Muscle layer of colon (tissue), 2 donors: ENCODE results near the gene POU2AF2.
"Not testable (repeated sequence)": the region's sequence is repeated elsewhere in the genome, so short reads cannot be mapped to it uniquely, and the experiment has no call there.

Experiments used
- H3K27ac ChIP-seq: one replicate; pipeline ENCODE4 v1.7.0; 2013; ENCODE audit warnings: low read depth, mild to moderate bottlenecking, low read length, moderate library complexity
- H3K27me3 ChIP-seq, 2 donors: one replicate each; pipeline ENCODE4 v1.7.0; 2013; ENCODE audit warnings: low read length in 2 of 2, mild to moderate bottlenecking in 2 of 2; ENCODE audit not compliant: insufficient read depth in 2 of 2, control insufficient read depth in 1 of 2
- H3K36me3 ChIP-seq: one replicate; pipeline ENCODE4 v1.7.0; 2013; ENCODE audit warnings: mild to moderate bottlenecking, low read length; ENCODE audit not compliant: insufficient read depth
- H3K4me1 ChIP-seq: one replicate; pipeline ENCODE4 v1.7.0; 2013; ENCODE audit warnings: mild to moderate bottlenecking, low read length; ENCODE audit not compliant: insufficient read depth
- H3K4me3 ChIP-seq, 2 donors: one replicate each; pipeline ENCODE4 v1.7.0; 2013; ENCODE audit warnings: low read length in 2 of 2, low read depth in 1 of 2, mild to moderate bottlenecking in 1 of 2, moderate library complexity in 1 of 2
- H3K9ac ChIP-seq: one replicate; pipeline ENCODE4 v1.7.0; 2013; ENCODE audit warnings: low read length
- H3K9me3 ChIP-seq: one replicate; pipeline ENCODE4 v1.7.0; 2013; ENCODE audit warnings: mild to moderate bottlenecking, low read length
- donor health status: abdominal sarcoma.
- donor health status: Adenocarcinoma of cecum.

Gene POU2AF2

DNA sequence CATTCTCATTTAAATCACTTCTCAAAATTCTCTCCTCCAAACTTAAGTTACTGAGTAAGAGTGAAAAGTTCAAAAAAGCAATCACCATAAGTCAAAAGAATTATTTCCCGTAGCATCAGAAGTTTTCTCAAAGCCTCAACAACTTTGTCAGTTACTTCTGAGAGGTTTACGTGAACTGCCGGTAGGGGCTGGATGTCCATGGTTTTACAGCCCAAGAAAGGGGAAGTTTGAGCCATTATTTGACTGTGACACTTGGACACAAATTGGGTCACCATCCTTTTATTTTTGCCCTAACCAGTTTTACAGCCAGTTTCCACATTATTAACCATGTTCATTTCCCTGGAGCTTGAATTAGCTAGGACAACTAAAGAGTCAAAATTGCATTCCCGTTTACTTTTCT lies 60.4 kb downstream of the POU2AF2 start:
- Histone ChIP-seq H3K36me3 (no peaks in the 10 kb centered on the region), H3K4me1 (peaks cover 18% of the 10 kb centered on the region), H3K27ac (no peak overlapping the region)

DNA sequence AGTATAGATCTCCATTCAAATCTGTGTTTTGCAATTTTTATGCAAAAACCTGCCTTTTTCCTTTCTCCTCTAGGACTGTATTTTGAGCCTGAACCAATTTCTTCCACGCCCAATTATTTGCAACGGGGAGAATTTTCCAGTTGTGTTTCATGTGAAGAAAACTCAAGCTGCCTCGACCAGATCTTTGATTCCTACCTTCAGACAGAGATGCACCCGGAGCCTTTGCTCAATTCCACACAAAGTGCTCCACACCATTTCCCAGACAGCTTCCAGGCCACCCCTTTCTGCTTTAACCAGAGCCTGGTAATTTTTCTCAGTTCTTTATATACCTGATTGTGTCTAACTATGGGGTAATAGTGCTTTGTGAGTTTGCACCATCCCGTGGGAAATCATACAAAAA lies 60.8 kb downstream of the POU2AF2 start:
- no peak overlapping the region for H3K27ac ChIP-seq
- H3K4me1 ChIP-seq, result peaks cover 13% of the 10 kb centered on the region
- no peaks in the 10 kb centered on the region for H3K27me3 ChIP-seq
- no peaks in the 10 kb centered on the region for H3K36me3 ChIP-seq
- no peaks in the 10 kb centered on the region for H3K9me3 ChIP-seq
- H3K4me3 ChIP-seq, result no peak overlapping the region
- no peak overlapping the region for H3K9ac ChIP-seq

More for the DNA sequence above, 60.4 kb downstream of the POU2AF2 start:
- no peak overlapping the region for H3K9ac ChIP-seq
- no peaks in the 10 kb centered on the region for H3K9me3 ChIP-seq
- H3K27me3 ChIP-seq, result no peaks in the 10 kb centered on the region
- no peak overlapping the region for H3K4me3 ChIP-seq

DNA sequence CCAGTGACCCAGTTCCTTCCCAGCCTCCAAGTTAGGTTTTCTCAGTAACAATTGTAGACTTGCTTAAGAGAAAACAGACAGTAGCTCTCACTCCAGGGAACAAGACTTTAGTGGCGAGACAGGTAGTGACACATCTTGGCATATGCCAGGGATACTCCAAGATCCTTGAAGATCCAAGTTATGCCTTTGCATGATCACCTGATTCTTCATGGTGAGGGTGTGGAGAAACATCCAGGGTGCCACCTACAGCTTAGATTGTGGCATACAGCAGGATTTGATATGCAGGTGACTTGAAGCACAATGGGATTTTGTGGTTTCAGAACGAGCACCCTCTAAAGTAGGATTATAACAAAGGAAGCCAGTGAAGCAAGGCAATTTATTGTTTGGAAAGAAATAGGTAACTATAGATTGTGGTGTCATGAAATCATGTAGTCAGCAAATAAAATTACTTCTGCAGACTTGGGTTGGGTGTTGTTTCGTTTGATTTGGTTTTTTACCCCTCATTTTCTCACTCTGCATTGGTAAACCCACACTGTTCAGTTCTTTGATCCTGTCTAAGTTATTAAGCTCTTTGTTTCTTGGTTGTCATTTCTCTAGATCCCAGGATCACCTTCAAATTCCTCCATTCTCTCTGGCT lies 62.1 kb downstream of the POU2AF2 start:
- Histone ChIP-seq H3K4me3 (no peak overlapping the region), H3K9ac (no peak overlapping the region), H3K9me3 (no peaks in the 10 kb centered on the region), H3K27ac (no peak overlapping the region), H3K27me3 (no peaks in the 10 kb centered on the region), H3K4me1 (peaks cover 10% of the 10 kb centered on the region), H3K36me3 (no peaks in the 10 kb centered on the region)

DNA sequence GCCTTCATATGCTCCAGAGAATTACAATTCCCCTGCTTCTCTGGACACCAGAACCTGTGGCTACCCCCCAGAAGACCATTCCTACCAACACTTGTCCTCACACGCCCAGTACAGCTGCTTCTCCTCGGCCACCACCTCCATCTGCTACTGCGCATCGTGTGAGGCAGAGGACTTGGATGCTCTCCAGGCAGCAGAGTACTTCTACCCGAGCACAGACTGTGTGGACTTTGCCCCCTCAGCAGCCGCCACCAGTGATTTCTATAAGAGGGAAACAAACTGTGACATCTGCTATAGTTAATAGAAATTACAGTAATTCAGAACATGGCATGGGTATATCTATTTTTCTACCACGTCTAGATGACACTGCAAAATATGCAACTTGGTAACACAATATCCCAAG lies 62.6 kb downstream of the POU2AF2 start:
- H3K4me3 ChIP-seq, result no peak overlapping the region
- H3K27me3 ChIP-seq, result no peaks in the 10 kb centered on the region
- no peak overlapping the region for H3K27ac ChIP-seq
- no peak overlapping the region for H3K9ac ChIP-seq
- H3K9me3 ChIP-seq, result no peaks in the 10 kb centered on the region
- H3K36me3 ChIP-seq, result no peaks in the 10 kb centered on the region
- H3K4me1 ChIP-seq, result peaks cover 6% of the 10 kb centered on the region

DNA sequence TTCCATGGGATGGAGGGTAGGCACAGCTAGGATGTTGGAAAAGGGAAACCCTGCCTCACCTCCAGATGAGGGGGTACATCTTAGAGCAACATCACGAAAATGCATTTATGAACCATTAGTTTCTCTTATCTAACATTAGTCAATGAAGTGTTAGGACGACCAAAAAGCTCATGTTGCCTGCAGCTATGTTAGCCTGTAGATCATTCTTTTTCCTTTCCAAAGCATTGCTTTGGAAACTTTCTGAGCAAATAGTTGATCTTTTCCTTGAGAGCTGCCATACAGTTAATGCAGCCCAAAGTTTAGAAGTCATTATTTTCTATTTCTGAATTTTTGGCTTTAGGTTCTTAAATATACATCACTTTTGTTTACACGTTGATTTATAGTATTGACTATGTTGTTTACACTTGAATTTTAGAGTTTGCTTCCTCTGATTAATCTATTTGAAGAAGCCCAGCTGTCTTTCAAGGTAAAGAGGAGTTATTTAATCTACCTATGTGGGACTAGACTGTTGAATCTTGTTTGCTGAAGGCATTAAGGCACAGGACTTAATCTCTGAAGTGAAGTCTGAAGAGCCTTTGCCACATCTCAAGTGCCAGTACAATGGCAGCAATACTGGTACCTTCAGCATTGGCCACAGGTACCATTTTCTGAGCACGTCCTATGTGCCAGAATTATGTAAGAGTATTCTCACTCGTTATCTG lies 63.8 kb downstream of the POU2AF2 start:
- Histone ChIP-seq H3K36me3 (no peaks in the 10 kb centered on the region), H3K4me3 (no peak overlapping the region), H3K9ac (no peak overlapping the region), H3K9me3 (no peaks in the 10 kb centered on the region), H3K27ac (no peak overlapping the region), H3K27me3 (no peaks in the 10 kb centered on the region), H3K4me1 (no peaks in the 10 kb centered on the region)

DNA sequence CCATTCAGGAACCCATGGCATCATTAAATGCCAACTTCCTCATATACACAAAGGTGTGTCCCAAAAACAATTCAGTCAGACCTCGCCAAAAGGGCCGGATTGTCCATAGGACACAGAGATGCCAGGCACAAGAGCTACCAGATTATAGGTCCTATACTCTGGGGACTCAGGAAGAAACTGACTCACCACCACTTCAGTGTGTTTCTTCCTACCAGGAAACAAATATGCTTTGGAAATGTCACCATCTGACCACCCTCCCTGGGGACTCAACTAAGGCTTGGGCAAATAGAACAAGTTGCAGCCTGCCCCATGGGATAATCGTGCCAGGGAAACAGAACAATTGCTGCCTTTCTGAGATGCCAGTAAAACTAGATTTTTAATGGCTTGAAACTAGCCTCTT lies 64.6 kb downstream of the POU2AF2 start:
- Histone ChIP-seq H3K9me3 (no peaks in the 10 kb centered on the region), H3K27me3 (no peaks in the 10 kb centered on the region), H3K36me3 (no peaks in the 10 kb centered on the region), H3K9ac (no peak overlapping the region), H3K4me3 (no peak overlapping the region), H3K27ac (no peak overlapping the region), H3K4me1 (no peaks in the 10 kb centered on the region)

DNA sequence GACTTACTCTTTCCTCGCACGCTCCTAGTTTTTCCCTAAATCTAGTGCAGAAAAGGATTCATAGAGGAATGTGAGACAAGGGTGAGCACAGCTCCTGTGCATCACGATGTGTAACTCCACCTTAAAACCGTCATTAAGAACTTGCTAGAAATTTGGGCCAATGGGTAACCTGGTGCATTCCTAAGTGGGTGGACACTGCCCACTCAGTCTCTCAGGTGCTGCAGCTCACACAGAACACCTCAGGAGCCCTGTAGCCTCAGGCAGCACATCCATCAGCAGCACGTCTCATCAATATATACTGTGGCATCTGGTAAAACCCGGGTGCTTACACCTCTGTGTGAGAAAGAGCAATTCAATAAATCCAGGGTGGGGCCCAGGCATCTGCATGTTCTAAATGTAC lies 65.2 kb downstream of the POU2AF2 start:
- Histone ChIP-seq H3K9ac (no peak overlapping the region), H3K27ac (no peak overlapping the region), H3K4me1 (no peaks in the 10 kb centered on the region), H3K36me3 (no peaks in the 10 kb centered on the region), H3K9me3 (no peaks in the 10 kb centered on the region), H3K27me3 (no peaks in the 10 kb centered on the region), H3K4me3 (no peak overlapping the region)

DNA sequence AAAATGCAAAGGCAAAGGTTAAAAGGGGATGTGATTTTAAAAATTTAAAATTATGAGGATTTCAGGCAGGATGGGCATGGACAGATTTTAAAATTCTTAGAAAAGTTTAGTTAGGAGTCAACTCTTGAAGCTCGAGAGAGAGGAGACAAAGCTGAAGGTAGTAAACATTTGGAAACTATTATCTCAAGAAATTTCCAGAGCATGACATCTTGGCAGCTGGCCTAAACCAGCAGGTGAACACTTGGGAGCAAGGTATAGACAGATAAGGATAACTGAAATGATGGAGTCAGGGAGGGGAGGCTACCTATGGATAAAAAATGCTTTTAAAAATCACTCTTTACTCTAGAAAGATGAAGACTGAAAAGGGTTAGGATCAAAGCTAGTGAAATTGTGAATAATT lies 66.6 kb downstream of the POU2AF2 start:
- no peaks in the 10 kb centered on the region for H3K36me3 ChIP-seq
- H3K9me3 ChIP-seq, result no peaks in the 10 kb centered on the region
- no peaks in the 10 kb centered on the region for H3K27me3 ChIP-seq
- H3K27ac ChIP-seq, result no peak overlapping the region
- H3K9ac ChIP-seq, result no peak overlapping the region
- no peaks in the 10 kb centered on the region for H3K4me1 ChIP-seq
- no peak overlapping the region for H3K4me3 ChIP-seq

DNA sequence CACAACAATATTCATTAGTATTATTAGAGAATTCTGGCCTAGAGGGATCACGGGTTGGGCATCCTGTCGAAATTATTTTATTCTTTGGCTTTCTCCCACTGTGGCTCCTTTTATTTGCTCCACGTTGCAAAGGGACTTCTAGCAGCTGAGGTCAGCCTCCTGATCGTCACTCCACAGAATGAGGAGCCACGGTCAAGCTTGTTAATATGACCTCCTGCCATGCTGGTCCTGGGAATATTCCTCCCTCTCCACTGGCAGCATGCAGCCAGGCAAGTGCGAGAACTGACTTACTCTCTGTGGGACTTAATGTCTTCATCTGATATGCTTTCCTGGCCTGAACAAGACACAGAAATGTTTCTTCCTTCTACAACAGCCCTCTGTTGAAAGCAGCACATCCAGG lies 73.8 kb downstream of the POU2AF2 start:
- no peaks in the 10 kb centered on the region for H3K9me3 ChIP-seq
- no peak overlapping the region for H3K4me3 ChIP-seq
- peaks cover 3% of the 10 kb centered on the region for H3K4me1 ChIP-seq
- no peak overlapping the region for H3K27ac ChIP-seq
- H3K36me3 ChIP-seq, result no peaks in the 10 kb centered on the region
- H3K27me3 ChIP-seq, result no peaks in the 10 kb centered on the region
- H3K9ac ChIP-seq, result no peak overlapping the region

DNA sequence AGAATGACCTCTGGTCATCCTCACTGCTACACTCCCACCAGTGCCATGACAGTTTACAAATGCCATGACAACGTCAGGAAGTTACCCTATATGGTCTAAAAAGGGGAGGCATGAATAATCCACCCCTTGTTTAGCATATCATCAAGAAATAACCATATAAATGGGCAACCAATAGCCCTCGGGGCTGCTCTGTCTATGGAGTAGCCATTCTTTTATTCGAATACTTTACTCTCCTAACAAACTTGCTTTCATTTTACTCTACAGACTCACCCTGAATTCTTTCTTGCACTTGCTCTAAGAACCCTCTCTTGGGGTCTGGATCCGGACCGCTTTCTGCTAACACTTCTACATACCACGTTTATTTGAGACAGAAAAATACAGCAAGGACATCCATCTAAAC lies 74.7 kb downstream of the POU2AF2 start:
- not testable (repeated sequence) for H3K36me3 ChIP-seq, H3K27me3 ChIP-seq, H3K4me3 ChIP-seq, H3K9me3 ChIP-seq, H3K27ac ChIP-seq, H3K4me1 ChIP-seq, H3K9ac ChIP-seq

DNA sequence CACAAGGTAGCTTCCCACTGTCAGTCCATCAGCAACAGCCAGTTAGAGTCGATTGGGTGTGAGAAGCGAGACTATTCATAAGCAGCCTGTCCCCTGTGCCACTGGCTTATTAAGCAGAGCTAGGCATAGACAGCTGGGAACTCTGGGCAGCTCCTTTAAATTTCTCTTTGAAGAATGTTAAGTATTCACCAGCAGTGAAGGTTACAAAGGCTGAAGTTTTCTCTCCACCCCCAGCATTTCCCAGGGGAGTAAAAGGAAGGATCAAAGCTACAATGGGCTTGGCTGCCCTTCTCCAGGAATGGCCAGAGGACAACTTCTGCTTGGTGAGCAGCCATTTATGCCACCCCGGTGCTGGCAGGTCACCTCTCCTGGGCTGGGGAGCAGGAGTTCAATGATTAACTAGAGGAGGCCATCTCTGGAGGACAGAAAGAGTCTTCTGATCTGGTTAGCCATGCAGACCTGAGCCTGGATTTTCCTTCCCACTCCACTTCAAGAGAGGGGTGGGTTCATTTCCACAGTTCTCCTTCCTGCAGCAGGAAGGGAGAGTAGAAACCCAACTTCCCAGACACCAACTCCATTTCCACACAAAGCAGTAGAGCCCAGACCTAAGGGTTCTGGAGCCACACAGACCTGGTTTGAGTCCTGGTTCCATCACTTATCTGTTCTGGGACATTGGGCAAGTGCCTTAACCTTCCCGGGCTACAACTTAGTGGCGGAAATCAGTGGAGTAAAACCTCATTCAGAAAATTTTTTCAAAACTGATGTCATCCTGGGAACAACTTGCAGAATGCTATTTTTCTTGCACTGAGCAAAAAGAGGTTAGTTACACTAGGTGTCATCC lies 75.4 kb downstream of the POU2AF2 start:
- Histone ChIP-seq H3K4me3 (no peak overlapping the region), H3K9me3 (no peaks in the 10 kb centered on the region), H3K36me3 (no peaks in the 10 kb centered on the region), H3K9ac (no peak overlapping the region), H3K27ac (no peak overlapping the region), H3K27me3 (no peaks in the 10 kb centered on the region), H3K4me1 (peaks cover 8% of the 10 kb centered on the region)
